ENCODE data around the gene CAD. TPM values are rescaled to one million over a fixed set of nuclear protein-coding genes. Genes with fewer than 3 reads are reported as not detected.
A peak's percentile ranks its signal among the peaks of the same experiment; 100 is the strongest.
"Not testable (repeated sequence)": the region's sequence is repeated elsewhere in the genome, so short reads cannot be mapped to it uniquely, and the experiment has no call there.

Gene CAD
- total RNA-seq, 1 donor from 2014 or later = 51.2 TPM

GRCh38 chr2:27264253-27264752, 47.1 kb downstream of the CAD start:
- Histone ChIP-seq H3K27ac (ENCODE audit: low read depth, low read length) (no peak overlapping the region), H3K36me3 (ENCODE audit: insufficient read depth, low read length) (no peaks in the 10 kb centered on the region), H4K20me1 (ENCODE audit: insufficient read depth, low read length) (peaks cover 14% of the 10 kb centered on the region), H2AFZ (ENCODE audit: low read depth, low read length) (peak overlapping the region; percentile 41), H3K4me3 (ENCODE audit: insufficient read depth, low read depth, low read length) (peak overlapping the region; percentile 46), H3K79me2 (ENCODE audit: insufficient read depth, low read length) (no peaks in the 10 kb centered on the region), H3K4me2 (ENCODE audit: low read length) (peak overlapping the region; percentile 81), H3K27me3 (ENCODE audit: insufficient read depth, low read length) (peaks cover 78% of the 10 kb centered on the region), H3K9ac (ENCODE audit: low read length) (no peak overlapping the region), H3K9me3 (ENCODE audit: insufficient read depth, low read depth, low read length) (peaks cover 2% of the 10 kb centered on the region), H3K4me1 (ENCODE audit: insufficient read depth, low read length) (peaks cover 6% of the 10 kb centered on the region)
- Mint-ChIP-seq H3K36me3 (ENCODE audit: low read depth, unreplicated experiment) (no peaks in the 10 kb centered on the region), H3K4me1 (ENCODE audit: low read depth, unreplicated experiment) (peaks cover 3% of the 10 kb centered on the region), H3K27me3 (ENCODE audit: low read depth, unreplicated experiment) (peaks cover 41% of the 10 kb centered on the region), H3K4me3 (ENCODE audit: unreplicated experiment) (no peak overlapping the region), H3K27ac (ENCODE audit: unreplicated experiment) (no peak overlapping the region), H3K9me3 (ENCODE audit: unreplicated experiment) (peaks cover 3% of the 10 kb centered on the region)
- TF ChIP-seq EZH2 (IDR thresholded peaks at IDR 0.05; ENCODE audit: insufficient read depth, low read length) = peak; percentile 90
- TF ChIP-seq, protein P1, sequence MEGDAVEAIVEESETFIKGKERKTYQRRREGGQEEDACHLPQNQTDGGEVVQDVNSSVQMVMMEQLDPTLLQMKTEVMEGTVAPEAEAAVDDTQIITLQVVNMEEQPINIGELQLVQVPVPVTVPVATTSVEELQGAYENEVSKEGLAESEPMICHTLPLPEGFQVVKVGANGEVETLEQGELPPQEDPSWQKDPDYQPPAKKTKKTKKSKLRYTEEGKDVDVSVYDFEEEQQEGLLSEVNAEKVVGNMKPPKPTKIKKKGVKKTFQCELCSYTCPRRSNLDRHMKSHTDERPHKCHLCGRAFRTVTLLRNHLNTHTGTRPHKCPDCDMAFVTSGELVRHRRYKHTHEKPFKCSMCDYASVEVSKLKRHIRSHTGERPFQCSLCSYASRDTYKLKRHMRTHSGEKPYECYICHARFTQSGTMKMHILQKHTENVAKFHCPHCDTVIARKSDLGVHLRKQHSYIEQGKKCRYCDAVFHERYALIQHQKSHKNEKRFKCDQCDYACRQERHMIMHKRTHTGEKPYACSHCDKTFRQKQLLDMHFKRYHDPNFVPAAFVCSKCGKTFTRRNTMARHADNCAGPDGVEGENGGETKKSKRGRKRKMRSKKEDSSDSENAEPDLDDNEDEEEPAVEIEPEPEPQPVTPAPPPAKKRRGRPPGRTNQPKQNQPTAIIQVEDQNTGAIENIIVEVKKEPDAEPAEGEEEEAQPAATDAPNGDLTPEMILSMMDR (IDR thresholded peaks at IDR 0.05; ENCODE audit: insufficient read depth, low read depth, low read length) = no peak
- no peak for FAIRE-seq
- DNase-seq (ENCODE audit: low read depth) = no peak

DNA sequence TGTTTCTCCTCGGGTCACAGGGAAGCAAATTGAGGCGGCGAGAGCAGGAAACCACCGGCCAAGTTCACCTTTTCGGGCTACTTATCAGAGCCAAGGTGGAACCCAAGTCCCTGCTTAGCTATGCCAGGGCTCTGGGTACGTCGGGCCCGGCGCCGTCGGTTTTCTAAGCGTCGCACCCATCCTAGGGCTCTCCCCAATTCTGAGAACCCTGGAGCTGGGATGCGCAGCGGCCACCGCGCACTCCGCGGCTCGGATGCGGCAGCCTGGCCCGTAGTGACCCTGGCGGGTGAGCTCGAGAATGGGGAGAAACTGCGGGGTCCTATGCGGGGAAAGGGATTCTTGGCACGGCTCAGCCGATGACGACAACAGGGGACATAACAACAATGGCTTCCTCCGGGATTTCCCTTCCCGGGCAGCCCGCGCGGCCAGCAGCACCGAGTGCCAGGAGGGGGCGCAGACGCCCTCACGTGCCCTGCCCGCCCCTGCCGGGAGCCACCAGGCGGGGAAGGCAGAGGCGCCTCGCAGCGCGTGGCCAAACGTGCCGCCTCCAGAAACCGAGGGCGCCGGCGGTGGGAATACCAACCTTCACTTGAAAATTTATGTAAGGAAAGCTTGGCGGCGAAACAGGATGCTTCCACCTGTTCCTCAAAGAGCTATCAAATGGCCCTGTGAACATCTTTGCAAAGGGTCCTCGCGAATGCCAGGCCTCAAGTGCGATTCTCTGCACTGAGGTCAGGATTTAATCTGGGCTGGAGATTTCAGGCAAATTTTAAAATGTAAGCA, 47.8 kb downstream of the CAD start:
- no peak overlapping the region for H3K27ac ChIP-seq (ENCODE audit: low read depth, low read length)
- H3K9ac ChIP-seq (ENCODE audit: low read length) = no peak overlapping the region
- H3K27me3 ChIP-seq (ENCODE audit: insufficient read depth, low read length) = peaks cover 79% of the 10 kb centered on the region
- Mint-ChIP-seq H3K27ac (ENCODE audit: unreplicated experiment) (peak overlapping the region; percentile 67), H3K4me1 (ENCODE audit: low read depth, unreplicated experiment) (peaks cover 3% of the 10 kb centered on the region), H3K9me3 (ENCODE audit: unreplicated experiment) (peaks cover 3% of the 10 kb centered on the region), H3K4me3 (ENCODE audit: unreplicated experiment) (peak overlapping the region; percentile 75), H3K36me3 (ENCODE audit: low read depth, unreplicated experiment) (no peaks in the 10 kb centered on the region), H3K27me3 (ENCODE audit: low read depth, unreplicated experiment) (peaks cover 39% of the 10 kb centered on the region)
- H3K36me3 ChIP-seq (ENCODE audit: insufficient read depth, low read length) = no peaks in the 10 kb centered on the region
- peak overlapping the region; percentile 41 for H2AFZ ChIP-seq (ENCODE audit: low read depth, low read length)
- H3K4me3 ChIP-seq (ENCODE audit: insufficient read depth, low read depth, low read length) = peak overlapping the region; percentile 46
- FAIRE-seq = no peak
- peaks cover 14% of the 10 kb centered on the region for H4K20me1 ChIP-seq (ENCODE audit: insufficient read depth, low read length)
- no peak for DNase-seq (ENCODE audit: low read depth)
- no peak for TF ChIP-seq EZH2 (IDR thresholded peaks at IDR 0.05; ENCODE audit: insufficient read depth, low read length)
- TF ChIP-seq, protein P1 (IDR thresholded peaks at IDR 0.05; ENCODE audit: insufficient read depth, low read depth, low read length) = no peak
- H3K4me1 ChIP-seq (ENCODE audit: insufficient read depth, low read length) = peaks cover 6% of the 10 kb centered on the region
- peak overlapping the region; percentile 81 for H3K4me2 ChIP-seq (ENCODE audit: low read length)
- no peaks in the 10 kb centered on the region for H3K79me2 ChIP-seq (ENCODE audit: insufficient read depth, low read length)
- peaks cover 2% of the 10 kb centered on the region for H3K9me3 ChIP-seq (ENCODE audit: insufficient read depth, low read depth, low read length)

DNA sequence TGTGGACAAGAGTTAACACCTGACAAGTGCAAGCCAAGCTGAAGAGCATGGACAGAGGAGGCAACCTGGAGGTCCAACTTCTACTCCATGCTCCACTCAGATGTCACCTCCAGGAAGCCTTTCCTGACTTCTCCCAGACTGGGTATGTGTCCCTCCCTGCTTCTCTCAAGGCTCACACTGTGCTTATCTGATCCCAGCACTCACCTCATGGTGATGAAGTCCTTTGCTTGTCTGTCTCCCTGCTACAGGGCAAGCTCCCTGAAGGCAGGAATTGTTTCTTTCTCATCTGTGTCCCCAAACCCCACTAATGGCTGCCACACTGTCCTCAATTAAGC, 48.3 kb downstream of the CAD start:
- Histone ChIP-seq H3K27me3 (ENCODE audit: insufficient read depth, low read length) (peaks cover 75% of the 10 kb centered on the region), H3K4me3 (ENCODE audit: insufficient read depth, low read depth, low read length) (no peak overlapping the region), H2AFZ (ENCODE audit: low read depth, low read length) (no peak overlapping the region), H3K36me3 (ENCODE audit: insufficient read depth, low read length) (no peaks in the 10 kb centered on the region), H3K79me2 (ENCODE audit: insufficient read depth, low read length) (no peaks in the 10 kb centered on the region), H3K4me2 (ENCODE audit: low read length) (peak overlapping the region; percentile 81), H3K4me1 (ENCODE audit: insufficient read depth, low read length) (peaks cover 6% of the 10 kb centered on the region), H3K9ac (ENCODE audit: low read length) (no peak overlapping the region), H4K20me1 (ENCODE audit: insufficient read depth, low read length) (peaks cover 14% of the 10 kb centered on the region), H3K27ac (ENCODE audit: low read depth, low read length) (no peak overlapping the region), H3K9me3 (ENCODE audit: insufficient read depth, low read depth, low read length) (peaks cover 2% of the 10 kb centered on the region)
- DNase-seq (ENCODE audit: low read depth) (no peak), FAIRE-seq (no peak)
- H3K4me1 Mint-ChIP-seq (ENCODE audit: low read depth, unreplicated experiment) = peaks cover 7% of the 10 kb centered on the region
- TF ChIP-seq EZH2 (IDR thresholded peaks at IDR 0.05; ENCODE audit: insufficient read depth, low read length) = no peak
- TF ChIP-seq, protein P1 (IDR thresholded peaks at IDR 0.05; ENCODE audit: insufficient read depth, low read depth, low read length) = no peak
- H3K27me3 Mint-ChIP-seq (ENCODE audit: low read depth, unreplicated experiment) = peaks cover 37% of the 10 kb centered on the region
- peaks cover 3% of the 10 kb centered on the region for H3K9me3 Mint-ChIP-seq (ENCODE audit: unreplicated experiment)
- no peak overlapping the region for H3K4me3 Mint-ChIP-seq (ENCODE audit: unreplicated experiment)
- H3K27ac Mint-ChIP-seq (ENCODE audit: unreplicated experiment) = no peak overlapping the region
- no peaks in the 10 kb centered on the region for H3K36me3 Mint-ChIP-seq (ENCODE audit: low read depth, unreplicated experiment)

- H3K9ac ChIP-seq (ENCODE audit: low read length); H3K4me1 ChIP-seq (ENCODE audit: insufficient read depth, low read length); H3K4me3 ChIP-seq (ENCODE audit: insufficient read depth, low read depth, low read length); H3K27ac ChIP-seq (ENCODE audit: low read depth, low read length); H3K4me2 ChIP-seq (ENCODE audit: low read length); H3K9me3 Mint-ChIP-seq (ENCODE audit: unreplicated experiment); H2AFZ ChIP-seq (ENCODE audit: low read depth, low read length); H3K79me2 ChIP-seq (ENCODE audit: insufficient read depth, low read length); FAIRE-seq; H3K36me3 Mint-ChIP-seq (ENCODE audit: low read depth, unreplicated experiment); H3K27ac Mint-ChIP-seq (ENCODE audit: unreplicated experiment); H3K9me3 ChIP-seq (ENCODE audit: insufficient read depth, low read depth, low read length); DNase-seq (ENCODE audit: low read depth); H3K36me3 ChIP-seq (ENCODE audit: insufficient read depth, low read length); H3K4me3 Mint-ChIP-seq (ENCODE audit: unreplicated experiment): not testable (repeated sequence)
- peaks cover 14% of the 10 kb centered on the region for H4K20me1 ChIP-seq (ENCODE audit: insufficient read depth, low read length)
- H3K27me3 ChIP-seq (ENCODE audit: insufficient read depth, low read length) = peaks cover 62% of the 10 kb centered on the region
- H3K4me1 Mint-ChIP-seq (ENCODE audit: low read depth, unreplicated experiment) = peaks cover 15% of the 10 kb centered on the region
- peaks cover 28% of the 10 kb centered on the region for H3K27me3 Mint-ChIP-seq (ENCODE audit: low read depth, unreplicated experiment)
Observed at GRCh38 chr2:27268296-27268695, 51.1 kb downstream of the CAD start.

Measured in astrocyte (in vitro differentiated cells and primary cell).